Activated T-cell treated with anti-CD3 and anti-CD28 coated beads, Interleukin-2, amount 50 U/mL, for 72 hours (primary cell): ENCODE measurements around the gene FCHSD1. TPM values are rescaled to one million over a fixed set of nuclear protein-coding genes. Genes with fewer than 3 reads are reported as not detected.
"Not testable (repeated sequence)": the region's sequence is repeated elsewhere in the genome, so short reads cannot be mapped to it uniquely, and the experiment has no call there.

Source experiments
- ATAC-seq, 2 donors: fragments of 150-1000 bp; cut with Tn5 transposase; replicated peaks in 1 of 2; 2 replicates each; pipeline ENCODE4 v1.10.0; 2021; ENCODE audit warnings: moderate library complexity in 2 of 2, mild to moderate bottlenecking in 1 of 2
- DNase-seq, 2 donors: peaks; one replicate each; pipeline ENCODE4 v3.0.0; 2021 to 2022; ENCODE audit warnings: mixed read lengths in 1 of 2
- H3K27ac Mint-ChIP-seq: one replicate; pipeline ENCODE4 v1.8.0; 2022; ENCODE audit warnings: mild to moderate bottlenecking, moderate library complexity, mixed read lengths
- H3K27me3 Mint-ChIP-seq: one replicate; pipeline ENCODE4 v1.8.0; 2022; ENCODE audit warnings: low read depth, mixed read lengths
- H3K36me3 Mint-ChIP-seq, 2 donors: one replicate each; pipeline ENCODE4 v1.8.0; 2022; ENCODE audit warnings: mixed read lengths in 2 of 2, mild to moderate bottlenecking in 1 of 2; ENCODE audit not compliant: insufficient read depth in 2 of 2
- H3K4me1 Mint-ChIP-seq: one replicate; pipeline ENCODE4 v1.8.0; 2022; ENCODE audit warnings: low read depth, mixed read lengths
- H3K4me3 Mint-ChIP-seq, 2 donors: one replicate each; pipeline ENCODE4 v1.8.0; 2022; ENCODE audit warnings: mild to moderate bottlenecking in 2 of 2, mixed read lengths in 2 of 2, moderate library complexity in 2 of 2
- H3K9me3 Mint-ChIP-seq, 2 donors: one replicate each; pipeline ENCODE4 v1.8.0; 2022; ENCODE audit warnings: mixed read lengths in 2 of 2
- total RNA-seq, 2 donors: library from RNA; stranded (reverse); gene quantifications; one replicate each; pipeline ENCODE4 v1.2.3, GENCODE V29; 2022

Gene FCHSD1
- total RNA-seq, 2 donors from 2014 or later, result 54.1 to 61.1 TPM

DNA sequence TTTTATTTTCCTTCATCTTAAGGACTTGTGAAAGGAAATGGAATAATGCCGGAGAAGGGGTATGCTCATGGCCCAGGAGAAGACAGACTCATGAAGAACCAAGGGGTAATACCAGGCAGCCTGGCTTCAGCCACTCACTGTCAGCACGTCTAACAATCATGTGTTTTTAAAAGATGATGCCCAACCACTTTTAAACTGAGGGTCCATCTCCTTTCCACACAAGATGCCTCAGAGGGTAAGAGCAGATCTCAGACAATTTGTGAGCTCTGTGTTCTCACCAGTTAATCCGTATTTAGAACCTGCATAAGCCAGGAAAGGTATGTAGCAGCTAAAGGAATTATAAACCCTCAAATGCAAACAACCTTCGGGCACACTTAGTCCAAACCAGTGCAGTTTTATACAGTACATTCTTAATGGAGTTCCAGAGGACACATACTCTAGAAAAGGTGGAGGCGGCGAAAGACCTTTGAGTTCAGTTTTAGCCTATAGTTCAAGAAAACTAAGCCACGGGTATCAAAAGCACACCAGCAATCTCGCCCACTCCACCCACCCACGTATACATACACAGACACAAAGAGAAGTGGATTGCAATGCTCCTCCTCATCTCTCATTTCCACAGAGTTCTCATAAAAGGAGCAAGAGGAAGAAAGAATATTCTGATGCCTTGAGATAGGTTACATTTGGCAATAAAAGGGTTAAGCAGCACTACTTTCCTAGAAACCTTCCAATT lies 35.1 kb downstream of the FCHSD1 start:
- Mint-ChIP-seq H3K4me3 (peak overlapping the region; percentile 92 to 98), H3K4me1 (peaks cover 66% of the 10 kb centered on the region), H3K27me3 (no peaks in the 10 kb centered on the region), H3K9me3 (no peaks in the 10 kb centered on the region), H3K36me3 (peaks cover 8 to 13% of the 10 kb centered on the region in 2 donors), H3K27ac (peak overlapping the region; percentile 94)
- no peak for DNase-seq
- no peak for ATAC-seq

GRCh38 chr5:141613344-141613743 lies 37.9 kb downstream of the FCHSD1 start:
- Mint-ChIP-seq H3K9me3 (no peaks in the 10 kb centered on the region), H3K27me3 (no peaks in the 10 kb centered on the region), H3K27ac (peak overlapping the region; percentile 96), H3K4me3 (peak overlapping the region; percentile 36 to 86), H3K36me3 (peaks cover 8 to 19% of the 10 kb centered on the region in 2 donors), H3K4me1 (peaks cover 78% of the 10 kb centered on the region)
- ATAC-seq (no peak), DNase-seq (no peak)

GRCh38 chr5:141611289-141611688 lies 39.9 kb downstream of the FCHSD1 start:
- H3K4me3 Mint-ChIP-seq, result peak overlapping the region; percentile 20 to 47
- peaks cover 2 to 13% of the 10 kb centered on the region in 2 donors for H3K36me3 Mint-ChIP-seq
- no peak for DNase-seq
- peaks cover 85% of the 10 kb centered on the region for H3K4me1 Mint-ChIP-seq
- H3K9me3 Mint-ChIP-seq, result no peaks in the 10 kb centered on the region
- peak overlapping the region; percentile 24 for H3K27ac Mint-ChIP-seq
- H3K27me3 Mint-ChIP-seq, result no peaks in the 10 kb centered on the region
- ATAC-seq, result no peak

- DNase-seq, ATAC-seq, H3K9me3 Mint-ChIP-seq, H3K36me3 Mint-ChIP-seq, H3K27me3 Mint-ChIP-seq: not testable (repeated sequence)
- Mint-ChIP-seq H3K4me1 (peaks cover 89% of the 10 kb centered on the region), H3K4me3 (peak overlapping the region in 1 of 2 donors; percentile 63), H3K27ac (peak overlapping the region; percentile 90)
These were observed 41.3 kb downstream of the FCHSD1 start for GRCh38 chr5:141609921-141610320.

- no peaks in the 10 kb centered on the region for H3K9me3 Mint-ChIP-seq
- H3K27ac Mint-ChIP-seq, result peak overlapping the region; percentile 90
- H3K27me3 Mint-ChIP-seq, result no peaks in the 10 kb centered on the region
- H3K4me3 Mint-ChIP-seq, result peak overlapping the region in 1 of 2 donors; percentile 63
- H3K36me3 Mint-ChIP-seq, result peaks cover 2 to 9% of the 10 kb centered on the region in 2 donors
- ATAC-seq, result no peak
- no peak for DNase-seq
- peaks cover 89% of the 10 kb centered on the region for H3K4me1 Mint-ChIP-seq
These were observed 42.2 kb downstream of the FCHSD1 start for GRCh38 chr5:141609044-141609443.

GRCh38 chr5:141608557-141608956 lies 42.7 kb downstream of the FCHSD1 start:
- Mint-ChIP-seq H3K4me3 (peak overlapping the region in 1 of 2 donors; percentile 63), H3K36me3 (peaks cover 2 to 9% of the 10 kb centered on the region in 2 donors), H3K4me1 (peaks cover 90% of the 10 kb centered on the region)

GRCh38 chr5:141608046-141608445 lies 43.2 kb downstream of the FCHSD1 start:
- Mint-ChIP-seq H3K4me3 (peak overlapping the region; percentile 0 to 86), H3K36me3 (peaks cover 2 to 9% of the 10 kb centered on the region in 2 donors), H3K9me3 (no peaks in the 10 kb centered on the region), H3K27ac (peak overlapping the region; percentile 90), H3K27me3 (no peaks in the 10 kb centered on the region), H3K4me1 (peaks cover 89% of the 10 kb centered on the region)
- ATAC-seq (no peak), DNase-seq (no peak)

More at GRCh38 chr5:141608557-141608956, 42.7 kb downstream of the FCHSD1 start:
- DNase-seq, result no peak
- Mint-ChIP-seq H3K27ac (peak overlapping the region; percentile 90), H3K9me3 (no peaks in the 10 kb centered on the region), H3K27me3 (no peaks in the 10 kb centered on the region)
- no peak for ATAC-seq

DNA sequence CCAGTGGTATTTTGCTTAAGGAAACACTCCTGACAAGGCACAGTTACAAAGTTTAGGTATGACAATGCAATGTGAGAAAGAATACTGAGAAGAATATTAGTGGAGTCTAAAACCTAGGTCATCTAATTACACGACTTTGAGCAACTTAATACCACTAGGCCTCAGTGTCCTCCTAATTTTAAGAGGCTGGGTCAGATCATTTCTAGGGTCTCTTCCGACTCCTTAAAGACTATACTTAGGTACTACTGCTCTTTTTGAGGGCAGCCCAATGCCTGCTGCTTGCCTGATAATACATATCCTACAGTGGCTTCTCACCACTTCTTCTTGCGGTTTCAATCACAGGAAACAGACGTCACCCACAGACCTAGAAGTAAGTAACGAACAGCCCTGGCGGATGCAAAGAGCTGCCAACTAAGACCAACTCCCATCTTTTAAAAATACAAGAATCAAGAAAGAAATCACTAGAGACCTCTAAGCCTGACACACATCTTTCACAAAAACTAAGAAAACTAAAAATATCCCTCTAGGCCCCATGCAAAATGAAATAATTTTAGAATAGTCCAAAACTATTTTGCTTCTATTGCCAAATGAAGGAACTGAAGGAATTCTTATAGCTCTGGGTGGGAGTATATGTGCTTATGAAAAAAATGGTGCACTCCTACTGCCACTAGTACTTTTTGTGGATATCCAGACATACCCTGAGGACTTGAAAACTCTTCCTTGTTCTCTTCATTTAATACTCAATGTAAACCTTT lies 45.5 kb downstream of the FCHSD1 start:
- H3K4me3 Mint-ChIP-seq, result peak overlapping the region; percentile 66 to 86
- H3K36me3 Mint-ChIP-seq, result peaks cover 0 to 6% of the 10 kb centered on the region in 2 donors
- peak; percentile 93 to 98 for ATAC-seq
- H3K9me3 Mint-ChIP-seq, result no peaks in the 10 kb centered on the region
- peaks cover 91% of the 10 kb centered on the region for H3K4me1 Mint-ChIP-seq
- H3K27ac Mint-ChIP-seq, result peak overlapping the region; percentile 90
- H3K27me3 Mint-ChIP-seq, result no peaks in the 10 kb centered on the region
- peak; percentile 67 to 75 for DNase-seq

DNA sequence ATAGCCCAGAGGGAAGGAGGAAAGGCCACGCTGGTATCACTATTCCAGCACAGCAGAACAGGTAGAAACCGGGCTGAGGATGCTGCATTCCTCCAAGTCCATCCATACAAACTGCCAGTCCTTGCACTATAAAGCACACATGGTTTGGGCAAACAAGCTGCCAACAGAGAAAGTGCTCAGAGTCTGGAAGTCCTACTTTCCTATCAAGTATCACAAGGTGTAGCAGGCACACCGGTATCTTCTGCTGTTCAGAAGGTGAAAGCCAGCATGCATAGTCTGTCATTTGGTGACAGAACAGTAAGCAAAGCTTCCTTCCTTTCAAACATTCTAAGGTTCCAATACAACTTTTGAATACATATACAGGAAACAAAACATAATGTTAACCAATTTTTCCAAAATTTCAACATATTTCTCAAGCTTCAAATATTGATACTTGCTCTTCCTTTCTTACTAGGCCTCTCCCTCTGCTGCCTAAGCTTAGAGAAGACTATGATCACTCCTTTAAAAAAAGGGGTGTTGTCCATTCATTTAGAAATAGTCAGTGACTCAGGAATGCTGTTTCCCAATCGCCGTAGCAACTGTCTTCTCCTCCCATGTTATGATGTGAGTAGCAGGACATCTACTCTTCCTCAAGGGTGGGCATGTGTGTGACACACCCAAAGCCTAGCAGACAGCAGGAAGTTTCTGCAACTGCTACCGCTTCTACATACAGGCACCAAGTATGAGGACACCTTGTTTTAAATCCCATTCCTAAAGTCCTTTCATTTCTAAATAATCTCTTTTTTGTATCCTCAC lies 47.1 kb downstream of the FCHSD1 start:
- ATAC-seq (peak; percentile 14 to 47), DNase-seq (peak in 1 of 2 donors; percentile 12)
- no peaks in the 10 kb centered on the region for H3K9me3 Mint-ChIP-seq
- H3K27me3 Mint-ChIP-seq, result no peaks in the 10 kb centered on the region
- H3K4me1 Mint-ChIP-seq, result peaks cover 96% of the 10 kb centered on the region
- peak overlapping the region; percentile 76 to 86 for H3K4me3 Mint-ChIP-seq
- peak overlapping the region; percentile 97 for H3K27ac Mint-ChIP-seq
- H3K36me3 Mint-ChIP-seq, result peaks cover 0 to 2% of the 10 kb centered on the region in 2 donors

DNA sequence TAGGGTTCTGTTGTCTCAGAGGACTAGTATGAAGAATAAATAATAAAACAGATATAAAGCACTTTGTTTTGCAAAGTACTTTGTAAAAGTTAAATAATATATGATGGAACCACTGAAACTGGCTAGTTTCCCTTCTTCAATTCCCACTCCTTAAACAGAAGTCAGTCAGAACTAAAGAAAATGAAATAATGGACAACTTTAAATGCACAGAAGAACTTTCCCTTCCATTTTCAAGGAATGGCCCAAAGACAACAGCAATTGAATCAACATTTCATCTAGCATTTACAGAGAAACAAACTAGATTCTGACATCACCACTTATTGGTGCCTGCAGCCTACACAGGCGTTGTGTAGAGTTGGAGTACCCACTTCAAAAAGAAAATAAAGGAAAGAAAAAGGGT lies 48.6 kb downstream of the FCHSD1 start:
- H3K4me3 Mint-ChIP-seq, result peak overlapping the region; percentile 37 to 78
- peaks cover 0 to 2% of the 10 kb centered on the region in 2 donors for H3K36me3 Mint-ChIP-seq
- ATAC-seq (no peak), DNase-seq (no peak)
- H3K27me3 Mint-ChIP-seq, result no peaks in the 10 kb centered on the region
- H3K9me3 Mint-ChIP-seq, result no peaks in the 10 kb centered on the region
- peak overlapping the region; percentile 87 for H3K27ac Mint-ChIP-seq
- peaks cover 94% of the 10 kb centered on the region for H3K4me1 Mint-ChIP-seq

DNA sequence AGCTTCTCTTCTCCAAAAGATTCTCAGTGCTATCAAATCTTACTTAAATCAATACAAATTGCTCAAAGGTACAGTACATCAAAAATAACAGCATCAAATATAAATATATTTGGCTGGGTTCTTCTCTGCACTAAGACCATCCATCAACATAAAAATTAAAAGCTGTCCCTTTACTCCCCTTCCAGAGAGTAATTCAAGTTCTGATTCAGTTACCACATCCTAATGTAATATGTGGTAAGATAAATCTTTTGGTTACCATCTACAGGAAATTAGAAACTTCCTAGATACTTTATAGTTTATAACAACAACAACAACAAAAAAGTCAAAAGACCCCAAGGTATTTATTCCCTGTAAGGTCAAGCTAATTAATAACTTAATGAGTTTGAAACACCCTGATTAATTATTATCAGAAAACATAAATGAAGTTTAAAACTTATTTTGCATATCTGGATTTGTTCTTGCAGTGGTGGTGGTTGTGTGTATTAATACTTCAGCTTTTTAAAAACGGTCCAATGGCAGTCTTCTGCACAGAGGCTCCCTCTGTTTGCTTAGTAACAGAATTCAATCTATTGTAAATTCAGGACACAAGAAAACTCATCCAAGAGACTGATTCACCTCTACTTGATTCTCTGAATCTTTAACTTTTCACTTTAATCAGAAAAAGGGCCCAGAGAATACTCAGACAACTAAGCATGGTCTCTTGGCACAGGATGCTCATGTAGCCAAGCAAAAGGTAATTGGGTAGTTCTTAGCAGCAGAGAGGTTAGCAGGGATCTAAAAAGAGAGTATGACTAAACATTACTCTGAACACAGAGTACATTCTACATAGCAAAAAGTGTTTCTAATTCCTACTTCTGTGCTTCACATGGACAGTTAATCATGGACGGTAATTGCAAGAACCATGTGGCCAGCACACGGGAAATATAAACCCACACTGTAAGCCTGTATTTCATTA lies 52.5 kb downstream of the FCHSD1 start:
- Mint-ChIP-seq H3K27ac (peak overlapping the region; percentile 92), H3K4me1 (peaks cover 73% of the 10 kb centered on the region), H3K4me3 (peak overlapping the region in 1 of 2 donors; percentile 49), H3K36me3 (peaks cover 0 to 3% of the 10 kb centered on the region in 2 donors), H3K27me3 (no peaks in the 10 kb centered on the region), H3K9me3 (no peaks in the 10 kb centered on the region)
- peak; percentile 72 to 84 for ATAC-seq
- no peak for DNase-seq

DNA sequence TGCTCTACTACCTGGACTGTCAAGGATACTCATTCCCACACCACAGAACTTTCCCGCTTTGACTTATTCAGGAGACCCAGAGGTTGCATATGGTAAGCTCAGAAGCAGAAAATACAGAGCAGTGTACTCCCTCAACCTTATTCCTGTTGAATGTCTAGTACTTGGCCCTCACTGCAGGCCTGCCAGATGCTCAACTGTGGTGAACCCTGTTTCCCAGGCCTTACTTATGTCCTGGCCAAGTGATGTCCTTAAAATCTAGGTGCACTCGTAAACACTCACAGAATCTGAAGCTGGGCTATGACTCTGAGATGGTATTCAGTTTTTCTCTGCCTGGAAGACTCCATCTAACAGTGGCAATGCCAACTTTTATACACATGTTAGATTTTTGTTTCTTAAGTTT lies 53.4 kb downstream of the FCHSD1 start:
- H3K9me3 Mint-ChIP-seq, result no peaks in the 10 kb centered on the region
- H3K36me3 Mint-ChIP-seq, result peaks cover 0 to 3% of the 10 kb centered on the region in 2 donors
- DNase-seq (no peak), ATAC-seq (peak in 1 of 2 donors; percentile 12)
- peak overlapping the region; percentile 83 for H3K27ac Mint-ChIP-seq
- H3K27me3 Mint-ChIP-seq, result no peaks in the 10 kb centered on the region
- peaks cover 70% of the 10 kb centered on the region for H3K4me1 Mint-ChIP-seq
- H3K4me3 Mint-ChIP-seq, result peak overlapping the region in 1 of 2 donors; percentile 14
